Fibroblast of skin of right biceps (primary cell): ENCODE results near the gene RAB11FIP4.

Experiments used
- DNase-seq: peaks from one replicate; pipeline ENCODE4 v3.0.0-alpha.2; 2013

The RAB11FIP4 gene

DNA sequence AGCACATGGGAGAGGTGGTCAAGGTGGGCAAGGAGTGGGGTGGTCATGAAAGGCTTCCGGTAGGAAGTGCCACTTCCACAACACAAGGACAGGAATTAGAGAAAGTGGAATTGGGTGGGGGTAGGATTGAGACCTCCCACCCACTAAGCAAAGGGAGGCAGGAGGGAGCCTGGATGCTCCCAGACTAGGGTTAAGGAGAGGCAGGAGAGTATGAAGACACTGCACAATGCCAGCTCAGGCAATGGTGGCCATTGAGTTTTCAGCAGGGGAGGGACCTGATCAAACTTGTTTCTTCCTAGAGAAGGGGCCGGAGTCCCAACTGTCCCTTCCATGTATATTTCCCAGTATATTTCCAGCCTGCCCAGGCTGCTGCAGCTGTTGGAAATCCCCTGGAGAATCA, 3.1 kb upstream of the RAB11FIP4 start:
- no peak for DNase-seq

DNA sequence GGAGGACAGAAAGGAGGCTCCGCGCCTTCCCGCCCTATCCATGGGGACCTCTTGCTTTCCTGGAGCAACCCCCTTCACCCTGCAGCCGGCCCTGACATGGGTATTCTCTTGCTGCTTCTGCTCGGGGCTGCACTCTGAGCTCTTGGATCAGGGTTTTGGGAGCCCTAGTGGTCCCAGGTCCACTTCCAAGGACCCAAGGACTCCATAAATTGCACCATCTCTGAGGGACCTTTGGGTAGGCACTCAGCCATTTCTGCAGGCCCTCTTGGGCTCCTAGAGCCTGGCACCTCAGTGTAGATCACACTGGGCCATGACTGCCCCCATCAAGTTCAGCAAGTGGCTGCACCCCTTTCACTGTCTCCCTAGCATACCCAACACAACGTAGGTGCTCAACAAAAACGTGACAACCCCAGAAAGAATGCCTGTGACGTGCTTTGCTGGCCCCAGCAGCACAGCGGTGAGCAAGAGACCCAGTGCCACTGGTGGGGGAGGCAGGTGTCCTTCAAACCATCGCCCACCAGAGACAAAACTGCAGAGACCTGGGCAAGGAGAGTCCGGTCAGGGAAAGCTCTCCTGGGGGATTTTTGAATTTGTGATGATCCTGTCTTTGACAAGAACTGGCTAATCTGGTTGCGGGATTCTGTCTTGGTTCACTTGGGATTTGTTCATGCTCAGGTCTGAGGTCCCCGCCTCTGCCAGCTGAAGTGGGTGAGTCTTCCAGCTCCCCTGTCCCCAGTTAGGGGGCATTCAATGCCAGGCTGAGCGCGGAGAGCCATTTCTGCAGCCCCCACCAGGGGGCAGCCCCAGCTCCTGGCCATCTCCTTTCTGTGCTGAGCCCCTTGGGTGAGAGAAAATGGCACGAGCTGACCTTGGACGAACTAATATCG, 2.5 kb upstream of the RAB11FIP4 start:
- DNase-seq, result peak; percentile 16

DNA sequence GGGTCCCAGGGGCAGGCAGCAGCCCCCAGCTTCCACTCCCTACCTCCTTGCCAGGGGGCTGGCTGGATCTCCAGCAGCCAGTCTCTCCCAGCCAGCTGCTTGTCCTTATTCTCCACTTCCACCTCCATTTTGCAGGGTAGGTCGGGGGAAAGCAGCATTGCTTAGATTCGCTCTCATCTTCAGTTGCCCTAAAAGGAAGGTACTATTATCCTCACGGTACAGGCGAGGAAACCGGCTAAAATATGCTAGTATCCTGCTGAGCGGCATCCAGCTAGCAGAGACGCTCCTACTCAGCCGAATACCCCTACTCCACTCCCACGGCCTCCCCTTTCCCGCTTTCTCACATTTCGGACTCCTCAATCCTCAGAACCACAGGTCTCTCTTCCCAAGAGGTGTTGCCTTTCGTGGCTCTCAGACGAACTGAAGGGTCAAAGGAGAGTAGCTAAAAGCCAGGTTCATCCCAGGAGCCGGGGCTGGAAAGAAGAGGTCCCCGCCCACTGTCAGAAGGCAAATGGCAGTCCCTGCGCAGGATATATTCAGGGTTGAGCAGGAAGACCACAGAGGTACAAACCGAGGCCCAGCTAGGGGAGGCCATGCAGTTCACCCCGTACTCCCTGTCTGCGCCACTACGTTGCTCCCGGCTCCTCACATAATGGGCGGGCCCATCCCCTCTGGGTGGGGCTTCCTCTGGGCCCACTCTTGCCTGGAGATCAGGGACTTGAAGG, 1.7 kb upstream of the RAB11FIP4 start:
- DNase-seq, result no peak

DNA sequence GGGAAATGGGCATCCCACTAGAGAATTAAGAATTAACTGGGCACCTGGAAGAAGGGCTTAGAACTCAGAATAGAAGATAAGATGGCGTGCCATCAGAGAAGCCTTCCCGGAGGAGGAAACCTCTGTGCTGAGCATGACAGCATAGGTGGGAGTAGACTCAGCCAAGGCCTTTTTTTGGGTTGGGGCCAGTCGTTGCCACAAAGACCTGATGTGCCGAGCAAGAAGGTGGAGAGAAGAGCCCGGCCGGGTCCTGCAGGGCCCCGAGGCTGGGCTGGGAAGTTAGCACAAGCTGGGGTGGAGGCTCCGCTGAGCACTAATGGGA, 1.1 kb upstream of the RAB11FIP4 start:
- no peak for DNase-seq

DNA sequence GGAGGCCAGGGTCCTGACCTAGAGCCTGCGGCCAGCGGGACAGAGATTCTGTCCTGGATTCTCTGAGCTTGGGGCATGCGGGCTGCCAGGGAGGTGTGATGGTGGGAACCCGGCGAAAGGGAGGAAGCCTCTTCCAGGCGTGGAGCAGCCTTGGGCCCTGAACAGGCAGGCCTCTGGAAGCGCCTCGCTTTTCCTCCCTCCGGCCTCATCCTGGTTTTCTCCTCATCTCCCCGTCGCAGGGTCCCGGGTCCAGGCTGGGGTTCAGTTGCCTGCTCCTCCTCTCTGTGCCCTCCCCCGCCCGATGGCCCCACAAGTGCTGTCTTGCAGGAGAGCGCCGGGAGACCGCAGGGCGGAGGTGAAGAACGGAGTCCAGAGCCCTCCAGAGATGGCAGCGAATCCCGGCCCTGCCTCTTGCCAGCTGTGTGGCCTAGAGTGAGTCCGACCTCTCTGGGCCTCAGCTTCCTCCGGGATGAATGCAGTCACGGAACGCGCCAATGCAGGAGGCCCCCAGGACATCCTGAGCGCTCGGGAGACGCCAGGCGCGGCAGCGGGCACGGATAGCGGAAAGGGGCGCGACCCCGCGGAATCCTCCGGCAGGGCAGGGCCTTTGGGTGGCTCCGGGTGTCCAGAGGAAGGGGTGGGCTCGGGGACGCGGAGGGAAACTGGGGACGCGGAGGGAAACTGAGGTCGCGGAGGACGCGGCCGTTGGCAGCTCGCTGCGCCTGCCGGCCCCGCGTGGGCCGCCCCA, 553 bp upstream of the RAB11FIP4 start:
- no peak for DNase-seq

DNA sequence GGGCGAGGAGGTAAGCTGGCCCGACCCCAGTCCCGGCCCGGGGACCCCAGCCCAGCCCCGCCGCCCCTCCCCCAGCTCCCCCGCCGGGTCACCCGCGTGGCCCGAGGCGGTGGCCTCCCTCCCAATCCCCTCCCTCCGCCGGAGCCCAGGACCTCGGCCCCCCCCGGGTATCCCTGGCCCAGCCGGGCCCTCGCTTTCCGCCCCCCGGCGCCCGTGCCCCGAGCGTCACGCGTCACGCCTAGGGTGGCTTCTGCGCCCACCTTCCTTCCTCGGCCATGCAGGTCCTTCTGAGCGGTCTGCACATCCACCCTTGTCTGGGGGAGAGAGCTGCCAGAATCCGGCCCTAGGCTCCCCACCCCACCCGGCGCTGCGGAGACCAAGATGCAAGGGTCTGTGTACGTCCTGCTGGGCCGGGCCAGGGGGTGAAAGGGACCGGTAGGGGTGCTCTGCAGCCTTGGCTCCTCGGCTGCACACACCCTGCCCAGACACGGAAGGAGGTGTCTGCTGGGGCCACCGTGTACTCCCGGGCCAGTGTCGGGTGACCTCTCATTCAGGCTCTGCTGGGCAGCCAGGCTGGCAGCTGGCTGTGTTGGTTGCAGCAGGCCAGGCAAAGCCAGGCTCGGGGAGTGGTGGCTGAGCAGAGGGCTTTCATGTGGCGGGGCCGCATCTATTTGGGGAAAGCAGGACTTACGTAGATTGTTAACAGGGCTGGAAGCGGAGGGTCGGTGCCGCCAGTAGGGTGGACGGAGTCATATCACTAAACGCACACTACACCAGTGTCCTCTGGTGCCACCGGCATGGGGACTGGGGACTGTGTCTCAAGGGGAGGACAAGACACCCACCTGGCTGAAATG, 754 bp downstream of the RAB11FIP4 start:
- no peak for DNase-seq

DNA sequence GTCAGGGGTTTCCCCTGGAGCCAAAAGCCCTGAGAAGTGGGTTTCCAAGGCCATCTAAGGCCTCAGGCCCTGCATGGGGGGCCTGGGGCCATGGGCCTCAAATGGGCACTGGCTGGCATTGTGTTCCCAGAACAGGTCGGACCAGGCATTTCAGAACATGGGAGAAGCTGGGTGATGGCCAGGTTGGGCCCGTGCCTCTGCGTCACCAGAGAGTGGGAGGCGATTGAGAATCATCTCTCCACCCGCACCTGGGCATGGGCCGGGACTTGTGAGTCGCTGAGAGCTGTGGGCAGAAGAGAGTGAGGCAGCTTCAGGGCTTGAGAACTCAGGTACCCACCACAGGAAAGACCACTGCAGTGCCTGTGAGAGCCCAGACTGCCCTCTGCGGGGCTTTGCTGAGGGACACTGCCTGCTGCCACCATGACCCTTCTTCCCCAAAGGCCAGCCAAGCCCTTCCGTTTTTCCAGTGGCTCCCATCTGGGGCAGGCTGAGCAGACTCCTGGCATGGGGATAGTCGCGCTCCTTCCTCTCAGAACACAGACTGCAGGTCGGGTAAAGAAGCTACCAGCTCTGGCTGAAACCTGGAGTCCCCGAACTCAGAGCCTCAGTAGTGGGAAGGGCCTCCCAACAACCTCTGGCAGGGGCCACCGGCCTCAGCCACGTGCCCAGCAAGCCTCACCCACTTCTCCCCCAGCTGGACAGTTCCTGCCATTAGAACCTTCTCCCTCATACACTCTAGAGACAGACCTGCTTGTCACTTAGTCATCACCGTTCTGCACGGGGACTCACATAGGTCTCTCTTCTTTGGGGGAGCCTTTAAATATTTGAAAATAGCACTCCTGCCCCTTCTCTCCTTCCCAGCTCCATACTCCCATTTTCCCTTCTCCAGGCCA, 1.6 kb downstream of the RAB11FIP4 start:
- no peak for DNase-seq

DNA sequence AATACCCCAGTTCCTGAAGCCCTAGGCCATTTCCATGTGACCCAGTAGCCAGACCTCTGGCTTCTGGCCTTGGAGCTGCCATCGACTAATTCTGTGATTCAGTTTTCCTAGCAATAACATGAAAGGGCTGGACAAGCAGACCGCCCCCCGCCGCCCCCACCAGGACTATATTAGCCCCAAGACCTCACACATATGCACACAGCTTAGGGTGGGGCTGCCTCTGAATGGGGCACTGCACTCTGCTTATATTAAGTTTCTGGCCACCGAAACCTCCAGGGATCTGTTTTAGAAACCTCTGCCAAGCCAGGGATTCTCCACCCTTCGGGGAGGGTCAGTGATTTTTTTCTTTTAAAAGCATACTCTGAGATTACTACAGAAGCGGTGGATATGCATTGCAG, 2.3 kb downstream of the RAB11FIP4 start:
- DNase-seq, result no peak

DNA sequence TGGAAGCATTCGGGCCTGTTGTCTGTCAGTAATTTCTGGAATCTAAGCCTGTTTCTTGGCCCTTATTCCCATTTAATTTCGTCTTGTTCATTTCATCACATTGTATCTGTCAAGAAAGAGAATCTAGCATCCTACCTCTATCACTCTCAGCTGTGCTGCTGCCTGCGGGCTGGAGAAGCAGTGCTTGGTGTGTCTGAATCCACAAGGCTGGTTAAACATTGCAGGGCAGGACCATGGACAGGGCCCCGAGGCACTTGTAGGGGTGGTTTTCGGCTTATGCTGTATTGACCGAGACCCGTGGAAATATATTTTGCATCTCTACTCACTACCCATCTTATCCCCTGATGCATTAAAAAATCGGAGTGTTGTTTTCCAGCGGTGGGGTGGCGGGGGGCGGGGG, 3.1 kb downstream of the RAB11FIP4 start:
- DNase-seq, result peak; percentile 70

DNA sequence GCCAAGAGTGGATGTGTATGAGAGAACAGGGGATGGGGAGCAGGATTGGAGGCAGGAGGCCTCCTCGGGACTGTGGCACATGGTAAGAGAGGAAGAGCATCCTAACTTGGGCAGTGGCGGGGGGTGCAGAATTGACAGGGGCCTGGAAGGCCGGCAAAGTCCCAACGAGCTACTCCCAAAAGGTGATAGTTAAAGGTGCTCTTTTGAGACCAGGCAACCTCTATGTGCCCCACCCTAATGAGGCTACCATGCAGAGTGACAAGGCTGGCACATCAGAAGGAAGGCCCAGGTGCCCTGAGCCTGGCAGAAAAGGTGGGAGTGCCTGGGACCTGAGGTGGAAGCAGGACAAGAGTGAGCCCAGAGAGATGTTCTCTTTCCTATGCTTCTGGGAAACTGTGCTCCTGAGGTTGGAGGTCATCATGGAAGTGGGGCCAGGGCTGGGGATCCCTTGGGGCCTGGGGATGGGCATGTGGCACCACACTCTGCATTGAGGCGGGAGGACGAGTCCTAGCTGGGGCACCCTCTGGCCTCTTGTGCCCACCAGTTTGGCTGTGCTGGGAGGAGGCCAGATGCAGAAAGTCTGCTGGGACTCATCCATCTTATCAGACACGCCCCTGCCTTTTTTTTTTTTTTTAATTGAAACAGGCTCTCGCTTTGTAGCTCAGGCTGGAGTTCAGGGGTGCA, 5.9 kb downstream of the RAB11FIP4 start:
- DNase-seq, result no peak

DNA sequence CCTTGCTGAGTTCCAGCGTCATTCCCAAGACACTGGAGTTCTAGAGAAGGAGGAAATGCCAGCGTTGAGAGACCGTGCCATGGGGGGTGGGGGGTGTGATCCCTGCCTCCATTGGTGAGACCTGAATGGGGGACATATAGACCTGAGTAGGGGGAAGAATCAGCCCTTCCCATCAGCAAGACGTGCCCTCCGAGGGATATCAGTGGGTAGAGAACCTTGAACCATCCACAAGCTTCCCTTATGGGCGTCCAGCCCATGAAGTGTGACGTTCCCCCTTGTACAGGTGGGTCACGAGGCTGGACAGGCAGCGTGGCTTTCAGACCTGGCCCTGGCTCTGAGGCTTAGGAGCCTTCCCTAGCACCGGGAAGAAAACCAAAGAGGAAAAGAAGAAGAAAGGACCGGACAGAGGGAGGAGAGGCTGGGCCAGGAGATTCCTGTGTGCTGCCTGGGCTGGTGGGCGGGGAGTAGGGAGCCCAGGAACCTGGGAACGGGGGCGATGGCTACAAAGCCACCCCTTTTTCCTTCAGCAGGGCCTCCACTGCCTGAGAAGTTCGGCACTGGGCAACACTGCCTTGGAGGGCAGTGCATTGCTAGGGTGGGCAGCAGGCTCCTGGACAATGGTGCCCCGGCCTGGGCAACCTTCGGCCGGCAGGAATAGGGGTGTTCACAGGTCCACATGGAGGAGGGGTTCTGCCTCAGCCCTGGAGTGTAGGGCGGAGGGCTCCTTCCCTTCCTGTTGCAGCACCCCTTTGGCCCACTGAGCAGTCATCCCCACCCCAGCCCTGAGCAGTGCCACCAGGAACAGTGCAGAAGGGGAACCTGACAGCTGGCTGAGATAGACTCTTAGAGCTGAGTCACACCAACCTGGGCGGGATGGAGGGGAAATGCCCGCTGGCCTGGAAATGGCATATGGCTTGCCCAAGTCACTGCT, 7.2 kb downstream of the RAB11FIP4 start:
- no peak for DNase-seq

DNA sequence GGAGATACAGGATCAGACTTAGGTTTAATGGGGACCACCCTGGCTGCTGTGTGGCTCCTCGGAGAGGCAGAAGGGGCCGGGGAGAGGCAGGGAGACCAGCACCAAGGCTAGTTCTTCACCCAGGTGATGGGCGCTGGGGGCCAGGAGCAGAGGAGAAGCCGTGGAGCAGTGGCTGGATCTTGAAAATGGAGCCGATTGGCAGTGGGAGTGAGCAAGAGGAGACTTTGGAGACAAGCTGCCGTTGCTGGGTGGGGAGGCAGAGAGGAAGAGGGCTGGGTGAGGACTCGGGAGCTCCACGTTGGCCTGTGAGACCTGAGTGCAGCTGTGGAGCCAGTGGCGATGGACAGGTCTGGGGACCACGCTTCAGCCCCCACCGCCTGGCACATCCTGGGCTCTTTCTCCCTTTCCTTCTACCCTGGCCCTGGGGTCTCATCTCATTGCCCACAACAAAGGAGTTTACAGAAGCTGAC, 9.0 kb downstream of the RAB11FIP4 start:
- DNase-seq, result no peak

DNA sequence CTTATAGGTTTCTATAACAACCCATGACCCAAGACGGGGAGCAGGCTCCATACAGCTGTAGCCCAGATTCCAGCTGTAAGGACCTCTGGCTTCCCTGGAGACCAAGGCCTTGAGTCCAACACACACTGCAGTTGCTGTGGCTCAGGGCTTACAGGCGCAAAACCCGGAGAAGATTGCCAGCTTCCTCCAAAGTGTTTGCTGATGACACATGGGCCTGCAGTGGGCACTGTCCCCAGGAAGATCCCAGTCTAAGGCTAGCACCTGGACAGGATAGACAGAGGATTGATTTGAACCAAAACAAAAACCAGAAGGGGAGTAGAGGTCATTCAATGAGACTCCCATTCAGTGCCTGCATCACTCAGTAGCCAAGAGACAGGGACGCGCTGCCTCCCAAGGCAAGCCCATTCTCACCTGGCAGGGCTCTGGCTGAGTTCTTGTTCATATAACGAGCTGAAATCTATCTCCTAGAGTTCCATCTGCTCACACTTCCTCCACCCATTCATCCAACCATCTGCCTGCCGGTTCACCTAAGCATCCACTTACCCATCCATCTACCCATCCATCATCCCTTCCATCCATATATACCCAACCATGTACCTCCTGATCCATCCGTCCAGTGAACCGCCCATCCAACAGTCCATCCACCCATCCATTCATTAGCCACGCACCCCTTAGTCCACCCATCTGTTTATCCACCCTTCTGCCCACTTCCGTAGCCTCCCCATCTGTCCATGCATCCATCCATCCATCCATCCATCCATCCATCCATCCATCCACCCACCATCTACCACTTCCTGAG, 10.2 kb downstream of the RAB11FIP4 start:
- DNase-seq, result no peak

DNA sequence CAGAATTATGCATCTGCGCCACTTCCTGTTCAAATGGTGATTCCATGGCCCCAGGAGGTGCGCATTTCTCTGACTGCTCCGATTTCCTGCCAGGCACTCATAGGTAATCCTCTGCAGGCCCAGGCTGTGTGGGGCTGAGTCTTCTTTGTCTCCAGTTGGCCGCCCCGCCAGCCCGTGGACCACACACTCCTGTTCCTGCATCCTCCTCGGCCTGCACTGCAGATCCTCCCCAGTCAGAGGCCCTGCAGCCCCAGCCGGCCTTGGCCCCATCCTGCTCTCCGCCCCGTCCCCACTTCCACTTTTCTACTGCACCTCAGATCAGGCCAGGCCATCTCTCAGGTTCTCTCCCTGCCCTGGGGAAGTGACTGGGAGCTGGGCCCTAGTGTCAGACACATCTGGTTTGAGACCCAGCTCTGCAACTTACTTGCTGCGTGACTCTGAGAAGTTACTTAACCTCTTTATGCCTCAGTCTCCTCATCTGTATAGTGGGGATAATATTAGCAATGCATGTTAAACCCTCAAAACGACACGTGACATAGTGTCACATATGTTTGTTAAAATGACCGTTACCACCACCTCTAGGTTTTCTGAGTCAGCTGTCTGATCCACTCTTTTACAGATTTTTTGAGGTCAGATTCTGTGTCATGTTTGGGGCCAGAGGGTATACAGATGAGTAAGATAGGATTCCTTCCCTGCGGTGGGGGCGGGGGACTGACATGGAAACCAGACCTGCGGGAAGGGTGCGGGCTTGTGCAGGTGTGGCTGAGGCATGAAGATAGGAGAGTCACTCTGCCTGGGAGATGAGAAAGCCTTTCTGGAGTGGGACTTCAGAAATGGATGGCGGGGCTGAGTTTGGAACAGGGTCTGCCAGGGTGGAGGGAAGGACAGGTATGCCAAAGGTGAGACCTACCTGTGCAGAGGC, 12.8 kb downstream of the RAB11FIP4 start:
- no peak for DNase-seq

DNA sequence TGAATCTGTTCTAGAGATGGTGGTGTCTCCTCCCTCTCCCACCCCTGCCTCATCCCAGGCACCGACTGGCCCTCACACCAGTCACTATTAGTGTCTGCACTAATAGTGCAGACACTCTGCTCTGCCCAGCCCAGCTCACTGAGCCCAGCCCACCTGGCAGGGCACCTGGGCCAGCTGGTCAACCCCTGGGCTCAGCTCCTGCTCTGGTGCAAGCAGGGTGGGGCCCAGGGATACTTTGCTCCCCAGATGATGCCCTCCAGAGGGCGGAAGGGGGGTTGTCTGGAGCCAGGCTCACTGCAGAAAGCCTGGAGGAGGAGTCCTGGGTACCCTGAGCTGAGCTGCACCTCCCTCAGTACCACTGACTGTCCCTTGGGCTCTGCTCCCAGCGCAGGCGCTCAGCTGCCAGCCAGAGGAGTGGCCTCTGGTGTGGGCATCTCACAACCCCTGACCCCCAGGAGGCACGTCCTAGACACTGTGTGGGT, 14.5 kb downstream of the RAB11FIP4 start:
- DNase-seq, result no peak

DNA sequence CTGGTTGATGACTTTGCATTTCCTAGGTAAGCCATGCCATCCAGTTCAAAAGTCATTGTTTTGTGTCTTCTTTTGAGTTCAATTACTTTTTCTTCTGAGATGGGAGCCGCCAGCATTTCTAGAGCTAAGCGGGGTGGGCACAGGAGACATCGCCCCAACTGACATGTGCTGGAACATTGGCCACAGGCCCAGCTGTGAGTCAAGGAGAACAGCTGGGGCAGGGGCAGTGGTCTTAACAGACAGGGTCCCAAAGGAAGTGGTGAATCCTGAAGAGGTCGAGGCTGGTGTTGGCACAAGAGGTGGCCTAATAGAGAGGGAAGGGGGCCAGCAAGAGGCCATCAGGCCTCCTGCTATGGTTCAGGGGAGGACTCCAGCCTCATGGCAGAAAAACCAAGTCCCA, 17.1 kb downstream of the RAB11FIP4 start:
- DNase-seq, result no peak

DNA sequence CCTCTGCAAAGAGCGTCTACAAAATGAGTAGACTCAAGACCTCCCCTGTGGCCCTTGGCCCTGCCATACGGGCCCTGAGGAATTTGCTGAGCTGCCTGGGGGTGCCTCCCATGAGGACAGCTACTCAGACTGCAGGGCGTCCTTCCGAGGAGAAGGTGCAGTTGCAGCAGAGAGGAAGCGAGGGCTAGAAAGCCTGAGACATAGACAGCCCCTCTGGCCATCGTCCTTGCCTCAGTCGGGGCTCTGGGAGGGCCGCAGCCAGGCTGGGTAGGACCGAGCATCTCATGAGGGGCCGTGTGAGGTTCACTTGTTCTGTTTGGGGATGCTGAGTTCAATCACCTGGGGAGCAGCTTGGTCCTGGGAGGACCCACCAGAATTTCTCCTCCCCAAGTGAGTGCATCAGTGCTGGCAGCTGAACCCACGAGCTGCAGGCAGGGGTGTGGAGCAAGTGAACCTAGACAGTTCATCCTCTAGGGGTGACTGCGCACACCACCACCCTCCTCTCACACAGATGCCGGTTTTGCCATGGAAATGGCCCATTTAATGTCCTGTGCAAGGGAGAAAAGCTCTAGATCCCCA, 20.3 kb downstream of the RAB11FIP4 start:
- no peak for DNase-seq
